Peyer's patch (tissue), 4 donors: ENCODE results near the gene MTHFS. TPM values are rescaled to one million over a fixed set of nuclear protein-coding genes. Genes with fewer than 3 reads are reported as not detected.
A peak's percentile ranks its signal among the peaks of the same experiment; 100 is the strongest.

ENCODE experiments used
- DNase-seq, 3 donors: peaks; one replicate each; pipeline ENCODE4 v3.0.0-alpha.2; 2017 to 2019
- H3K27ac ChIP-seq, 4 donors: fragments of 200-600 bp; sonication (generic); one replicate each; pipeline ENCODE4 v1.5.1; 2016 to 2019
- H3K27me3 ChIP-seq, 2 donors: fragments of 200-600 bp; sonication (generic); one replicate each; pipeline ENCODE4 v1.5.1; 2019
- H3K36me3 ChIP-seq, 3 donors: fragments of 200-600 bp; sonication (generic); one replicate each; pipeline ENCODE4 v1.5.1; 2016 to 2019
- H3K4me1 ChIP-seq, 4 donors: fragments of 200-600 bp; sonication (generic); one replicate each; pipeline ENCODE4 v1.5.1; 2016 to 2019
- H3K4me3 ChIP-seq, 4 donors: fragments of 200-600 bp; sonication (generic); 1 replicate in 3 of 4; 2 replicates in 1 of 4; pipeline ENCODE4 v1.5.1; 2016 to 2019; ENCODE audit warnings: mild to moderate bottlenecking in 1 of 4
- H3K9me3 ChIP-seq, 4 donors: fragments of 200-600 bp; sonication (generic); one replicate each; pipeline ENCODE4 v1.5.1; 2016 to 2019; ENCODE audit warnings: mild to moderate bottlenecking in 1 of 4
- POLR2A ChIP-seq, 2 donors: fragments of 450-650 bp; IDR thresholded peaks; one replicate each; pipeline ENCODE4 v1.5.1; 2017; ENCODE audit warnings: antibody characterized with exemption in 2 of 2, mild to moderate bottlenecking in 2 of 2, moderate library complexity in 2 of 2
- total RNA-seq, 4 donors: library from RNA; depleted of rRNA; stranded (reverse); fragments of >200 nt; gene quantifications; one replicate each; pipeline ENCODE4 v1.1.0, GENCODE V29; 2016
- TF ChIP-seq, protein P1 (sequence below), 6 experiments: fragments of 450-650 bp in 4 of 6; fragments of 200-600 bp in 2 of 6; sonication (generic) in 1 of 6; IDR thresholded peaks; one replicate each; pipeline ENCODE4 v1.5.1; 2017 to 2019; ENCODE audit warnings: antibody characterized with exemption in 6 of 6, mild to moderate bottlenecking in 3 of 6, moderate library complexity in 1 of 6

The MTHFS gene
- total RNA-seq, 4 donors from 2014 or later: 26.7 to 49.9 (median 29.8) TPM; not detected in 1

GRCh38 chr15:79862191-79862590, 34.6 kb downstream of the MTHFS start:
- TF ChIP-seq POLR2A (IDR thresholded peaks at IDR 0.05): no peak
- TF ChIP-seq, protein P1, sequence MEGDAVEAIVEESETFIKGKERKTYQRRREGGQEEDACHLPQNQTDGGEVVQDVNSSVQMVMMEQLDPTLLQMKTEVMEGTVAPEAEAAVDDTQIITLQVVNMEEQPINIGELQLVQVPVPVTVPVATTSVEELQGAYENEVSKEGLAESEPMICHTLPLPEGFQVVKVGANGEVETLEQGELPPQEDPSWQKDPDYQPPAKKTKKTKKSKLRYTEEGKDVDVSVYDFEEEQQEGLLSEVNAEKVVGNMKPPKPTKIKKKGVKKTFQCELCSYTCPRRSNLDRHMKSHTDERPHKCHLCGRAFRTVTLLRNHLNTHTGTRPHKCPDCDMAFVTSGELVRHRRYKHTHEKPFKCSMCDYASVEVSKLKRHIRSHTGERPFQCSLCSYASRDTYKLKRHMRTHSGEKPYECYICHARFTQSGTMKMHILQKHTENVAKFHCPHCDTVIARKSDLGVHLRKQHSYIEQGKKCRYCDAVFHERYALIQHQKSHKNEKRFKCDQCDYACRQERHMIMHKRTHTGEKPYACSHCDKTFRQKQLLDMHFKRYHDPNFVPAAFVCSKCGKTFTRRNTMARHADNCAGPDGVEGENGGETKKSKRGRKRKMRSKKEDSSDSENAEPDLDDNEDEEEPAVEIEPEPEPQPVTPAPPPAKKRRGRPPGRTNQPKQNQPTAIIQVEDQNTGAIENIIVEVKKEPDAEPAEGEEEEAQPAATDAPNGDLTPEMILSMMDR (IDR thresholded peaks at IDR 0.05): no peak
- no peaks in the 10 kb centered on the region for H3K27me3 ChIP-seq
- no peaks in the 10 kb centered on the region for H3K9me3 ChIP-seq
- DNase-seq: no peak
- H3K4me1 ChIP-seq: peaks cover 0 to 10% (median 0%) of the 10 kb centered on the region in 4 donors
- H3K36me3 ChIP-seq: no peaks in the 10 kb centered on the region
- no peak overlapping the region for H3K27ac ChIP-seq
- no peak overlapping the region for H3K4me3 ChIP-seq

GRCh38 chr15:79860661-79861060, 36.2 kb downstream of the MTHFS start:
- Histone ChIP-seq H3K9me3 (no peaks in the 10 kb centered on the region), H3K4me3 (no peak overlapping the region), H3K4me1 (peaks cover 0 to 10% (median 0%) of the 10 kb centered on the region in 4 donors), H3K27me3 (no peaks in the 10 kb centered on the region), H3K27ac (no peak overlapping the region), H3K36me3 (no peaks in the 10 kb centered on the region)
- TF ChIP-seq, protein P1 (IDR thresholded peaks at IDR 0.05): no peak
- TF ChIP-seq POLR2A (IDR thresholded peaks at IDR 0.05): no peak
- DNase-seq: no peak

DNA sequence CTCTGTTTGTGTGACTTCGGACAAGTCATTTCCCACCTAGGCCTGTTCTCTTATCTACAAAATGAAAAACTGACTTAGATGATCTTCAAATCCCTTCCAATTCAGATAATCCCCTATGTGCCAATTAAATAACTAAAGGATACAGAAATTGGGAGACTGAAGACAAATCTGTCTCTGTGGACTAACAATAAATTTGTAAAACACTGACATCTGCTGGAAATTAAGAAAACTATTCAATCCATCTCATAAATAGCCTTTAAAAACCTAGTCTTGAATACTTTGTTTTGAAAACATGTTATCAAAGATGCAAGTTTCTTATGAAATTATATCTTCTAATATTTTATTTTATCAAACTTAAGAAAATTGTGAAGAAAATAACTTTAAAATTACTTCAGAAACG, 38.3 kb downstream of the MTHFS start:
- no peaks in the 10 kb centered on the region for H3K9me3 ChIP-seq
- TF ChIP-seq, protein P1 (IDR thresholded peaks at IDR 0.05): no peak
- TF ChIP-seq POLR2A (IDR thresholded peaks at IDR 0.05): no peak
- no peak for DNase-seq
- no peak overlapping the region for H3K27ac ChIP-seq
- no peak overlapping the region for H3K4me3 ChIP-seq
- H3K4me1 ChIP-seq: peaks cover 0 to 14% (median 0%) of the 10 kb centered on the region in 4 donors
- no peaks in the 10 kb centered on the region for H3K36me3 ChIP-seq
- H3K27me3 ChIP-seq: no peaks in the 10 kb centered on the region

- Histone ChIP-seq H3K4me3 (no peak overlapping the region), H3K9me3 (no peaks in the 10 kb centered on the region), H3K36me3 (no peaks in the 10 kb centered on the region), H3K27me3 (no peaks in the 10 kb centered on the region), H3K4me1 (peaks cover 0 to 4% (median 0%) of the 10 kb centered on the region in 4 donors), H3K27ac (no peak overlapping the region)
- TF ChIP-seq, protein P1 (IDR thresholded peaks at IDR 0.05): peak; percentile 66 to 90 (median 85)
- TF ChIP-seq POLR2A (IDR thresholded peaks at IDR 0.05): no peak
- DNase-seq: peak; percentile 40 to 80 (median 56)
These were observed 43.1 kb downstream of the MTHFS start for GRCh38 chr15:79853492-79854328.

DNA sequence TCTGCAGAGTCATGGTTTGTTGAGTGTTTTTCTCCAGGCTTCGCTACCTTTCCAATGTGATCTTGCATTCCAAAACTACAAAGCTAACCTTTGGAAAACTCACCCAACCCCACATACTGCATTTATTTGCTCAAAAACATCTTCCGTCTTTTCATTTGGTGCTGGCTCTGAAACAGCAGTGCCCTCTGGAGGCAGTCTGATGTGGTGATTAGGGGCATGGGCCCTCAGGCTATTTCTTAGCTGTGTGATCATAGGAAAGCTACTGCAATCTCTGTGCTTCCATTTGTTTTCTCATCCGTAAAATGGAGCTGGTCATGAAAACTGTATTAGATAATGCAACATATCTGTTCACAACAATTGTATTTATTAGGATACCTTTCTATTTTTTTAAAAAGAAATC, 47.0 kb downstream of the MTHFS start:
- H3K36me3 ChIP-seq: peaks cover 0 to 5% (median 0%) of the 10 kb centered on the region in 3 donors
- H3K4me3 ChIP-seq: no peak overlapping the region
- no peaks in the 10 kb centered on the region for H3K9me3 ChIP-seq
- DNase-seq: no peak
- no peaks in the 10 kb centered on the region for H3K27me3 ChIP-seq
- H3K27ac ChIP-seq: no peak overlapping the region
- H3K4me1 ChIP-seq: peaks cover 0 to 4% (median 0%) of the 10 kb centered on the region in 4 donors
- TF ChIP-seq, protein P1 (IDR thresholded peaks at IDR 0.05): peak in 4 of 6 experiments; percentile 22 to 45 (median 28)
- no peak for TF ChIP-seq POLR2A (IDR thresholded peaks at IDR 0.05)
